Measurements from ENCODE around the gene RAB29.

- TF ChIP-seq YY1 (IDR thresholded peaks at IDR 0.05; ENCODE audit: insufficient read depth, insufficient read length) (no peak), SUZ12 (IDR thresholded peaks at IDR 0.05; ENCODE audit: extremely low read depth, insufficient read depth, insufficient read length) (no peak)
These were observed 2.7 kb upstream of the RAB29 start for GRCh38 chr1:205777994-205778393.
